ENCODE results near the gene CFAP61. TPM values are rescaled to one million over a fixed set of nuclear protein-coding genes. Genes with fewer than 3 reads are reported as not detected.

Gene CFAP61
- total and polyA plus RNA-seq, 9 of the 15 experiments (the other 6 are each of a cell fraction or from before 2014, with no cell fraction given) = 0.11 TPM; not detected in 8

DNA sequence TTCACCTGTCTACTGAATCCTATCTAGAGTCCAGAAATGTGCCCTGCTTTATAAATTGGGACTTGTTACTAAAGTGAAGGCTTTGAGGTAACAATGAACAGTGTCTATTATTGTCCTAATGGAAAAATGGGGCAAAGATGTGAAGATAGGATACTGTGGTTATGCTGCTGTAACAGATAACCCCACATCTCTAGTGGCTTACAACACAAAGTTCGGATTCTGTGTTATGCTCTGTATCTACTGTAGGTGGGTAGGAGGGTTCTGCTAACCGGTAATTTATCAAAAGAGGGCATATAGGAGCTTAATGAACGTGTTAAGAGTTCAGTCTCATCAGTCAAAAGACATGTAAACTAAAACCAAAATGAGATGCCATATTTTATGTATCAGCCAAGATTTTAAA is 28.9 kb upstream of the CFAP61 start (continued):
- TF ChIP-seq, protein P1, sequence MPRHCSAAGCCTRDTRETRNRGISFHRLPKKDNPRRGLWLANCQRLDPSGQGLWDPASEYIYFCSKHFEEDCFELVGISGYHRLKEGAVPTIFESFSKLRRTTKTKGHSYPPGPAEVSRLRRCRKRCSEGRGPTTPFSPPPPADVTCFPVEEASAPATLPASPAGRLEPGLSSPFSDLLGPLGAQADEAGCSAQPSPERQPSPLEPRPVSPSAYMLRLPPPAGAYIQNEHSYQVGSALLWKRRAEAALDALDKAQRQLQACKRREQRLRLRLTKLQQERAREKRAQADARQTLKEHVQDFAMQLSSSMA (CRISPR knock-in tag; IDR thresholded peaks at IDR 0.05) = no peak
- TF ChIP-seq CHD4 (IDR thresholded peaks at IDR 0.05; ENCODE audit: insufficient read depth, insufficient replicate concordance, low read depth, low read length, poor library complexity, severe bottlenecking) = no peak

DNA sequence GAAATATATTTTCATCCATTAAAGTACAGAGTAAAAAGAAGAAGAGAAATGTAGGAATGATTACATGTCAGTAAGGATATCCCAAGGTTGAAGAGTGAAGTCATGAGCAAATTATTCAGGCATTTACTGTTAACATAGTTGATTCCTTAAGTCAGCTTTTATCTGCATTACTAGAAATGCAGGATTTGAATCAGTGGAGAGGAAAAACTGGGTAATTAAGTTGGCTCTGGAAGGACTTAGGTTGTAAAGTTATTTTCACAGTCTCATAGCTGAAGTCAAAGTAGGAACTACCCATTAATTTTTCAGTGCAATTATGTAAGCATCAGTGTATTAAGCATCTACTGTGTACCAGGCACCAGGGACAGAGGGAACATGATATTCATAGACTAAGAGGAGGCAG is 27.4 kb upstream of the CFAP61 start:
- ChIA-PET CTCF (ENCODE audit: low intra/inter-chr PET ratio) (no interaction called here), POLR2A (no interaction called here)
- Histone ChIP-seq H3K4me2 (ENCODE audit: insufficient read depth, low read length) (no peak overlapping the region), H3K4me1 (replicated peaks in 1 of 2; ENCODE audit: control insufficient read depth in 2 of 2, insufficient read depth in 2 of 2, low read length in 2 of 2) (no peaks in the 10 kb centered on the region; a peak in 1 of 5 replicates), H3K27ac (ENCODE audit: extremely low read depth, low read depth, low read length) (no peak overlapping the region), H3K9me1 (ENCODE audit: control insufficient read depth, insufficient read depth, low read length) (no peaks in the 10 kb centered on the region), H3K79me2 (ENCODE audit: control insufficient read depth, insufficient read depth, low read length) (peaks cover 57% of the 10 kb centered on the region), H3K27me3 (ENCODE audit: control insufficient read depth in 2 of 2, insufficient read depth in 2 of 2, low read length in 2 of 2) (no peaks in the 10 kb centered on the region), H2AFZ (ENCODE audit: low read depth, low read length) (no peak overlapping the region), H4K20me1 (replicated peaks; ENCODE audit: control insufficient read depth, insufficient read depth, low read length) (no peaks in the 10 kb centered on the region), H3K36me3 (ENCODE audit: control insufficient read depth, insufficient read depth, low read length) (peaks cover 65% of the 10 kb centered on the region), H3K9me3 (replicated peaks; ENCODE audit: control insufficient read depth, insufficient read depth, low read depth, low read length) (no peaks in the 10 kb centered on the region), H3K4me3 (no peak overlapping the region), H3K9ac (ENCODE audit: insufficient read depth in 1 of 2, low read depth in 2 of 2, low read length in 2 of 2) (no peak overlapping the region)
- FAIRE-seq (no peak), DNase-seq (ENCODE audit: extremely low read depth in 1 of 4, low spot score in 3 of 4) (no peak), ATAC-seq (no peak)
- intact Hi-C loops (cut with micrococcal nuclease) = no loop called here
- in situ Hi-C loops (cut with MboI) = no loop called here
- no TSS peak for BruUV-seq (replicated peaks)
- TF ChIP-seq, protein P2, sequence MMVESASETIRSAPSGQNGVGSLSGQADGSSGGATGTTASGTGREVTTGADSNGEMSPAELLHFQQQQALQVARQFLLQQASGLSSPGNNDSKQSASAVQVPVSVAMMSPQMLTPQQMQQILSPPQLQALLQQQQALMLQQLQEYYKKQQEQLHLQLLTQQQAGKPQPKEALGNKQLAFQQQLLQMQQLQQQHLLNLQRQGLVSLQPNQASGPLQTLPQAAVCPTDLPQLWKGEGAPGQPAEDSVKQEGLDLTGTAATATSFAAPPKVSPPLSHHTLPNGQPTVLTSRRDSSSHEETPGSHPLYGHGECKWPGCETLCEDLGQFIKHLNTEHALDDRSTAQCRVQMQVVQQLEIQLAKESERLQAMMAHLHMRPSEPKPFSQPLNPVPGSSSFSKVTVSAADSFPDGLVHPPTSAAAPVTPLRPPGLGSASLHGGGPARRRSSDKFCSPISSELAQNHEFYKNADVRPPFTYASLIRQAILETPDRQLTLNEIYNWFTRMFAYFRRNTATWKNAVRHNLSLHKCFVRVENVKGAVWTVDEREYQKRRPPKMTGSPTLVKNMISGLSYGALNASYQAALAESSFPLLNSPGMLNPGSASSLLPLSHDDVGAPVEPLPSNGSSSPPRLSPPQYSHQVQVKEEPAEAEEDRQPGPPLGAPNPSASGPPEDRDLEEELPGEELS (CRISPR knock-in tag; IDR thresholded peaks at IDR 0.05; ENCODE audit: borderline replicate concordance) = no peak
- TF ChIP-seq ZC3H4 (CRISPR knock-in tag; IDR thresholded peaks at IDR 0.05; ENCODE audit: borderline replicate concordance) = no peak
- TF ChIP-seq, protein P3, sequence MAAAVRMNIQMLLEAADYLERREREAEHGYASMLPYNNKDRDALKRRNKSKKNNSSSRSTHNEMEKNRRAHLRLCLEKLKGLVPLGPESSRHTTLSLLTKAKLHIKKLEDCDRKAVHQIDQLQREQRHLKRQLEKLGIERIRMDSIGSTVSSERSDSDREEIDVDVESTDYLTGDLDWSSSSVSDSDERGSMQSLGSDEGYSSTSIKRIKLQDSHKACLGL (CRISPR knock-in tag; IDR thresholded peaks at IDR 0.05; ENCODE audit: borderline replicate concordance, poor library complexity, severe bottlenecking) = no peak
- TF ChIP-seq, protein P4, sequence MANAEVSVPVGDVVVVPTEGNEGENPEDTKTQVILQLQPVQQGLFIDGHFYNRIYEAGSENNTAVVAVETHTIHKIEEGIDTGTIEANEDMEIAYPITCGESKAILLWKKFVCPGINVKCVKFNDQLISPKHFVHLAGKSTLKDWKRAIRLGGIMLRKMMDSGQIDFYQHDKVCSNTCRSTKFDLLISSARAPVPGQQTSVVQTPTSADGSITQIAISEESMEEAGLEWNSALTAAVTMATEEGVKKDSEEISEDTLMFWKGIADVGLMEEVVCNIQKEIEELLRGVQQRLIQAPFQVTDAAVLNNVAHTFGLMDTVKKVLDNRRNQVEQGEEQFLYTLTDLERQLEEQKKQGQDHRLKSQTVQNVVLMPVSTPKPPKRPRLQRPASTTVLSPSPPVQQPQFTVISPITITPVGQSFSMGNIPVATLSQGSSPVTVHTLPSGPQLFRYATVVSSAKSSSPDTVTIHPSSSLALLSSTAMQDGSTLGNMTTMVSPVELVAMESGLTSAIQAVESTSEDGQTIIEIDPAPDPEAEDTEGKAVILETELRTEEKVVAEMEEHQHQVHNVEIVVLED (CRISPR knock-in tag; IDR thresholded peaks at IDR 0.05) = no peak
- TF ChIP-seq ATF7 (IDR thresholded peaks at IDR 0.05) = no peak
- TF ChIP-seq SNIP1 (IDR thresholded peaks at IDR 0.05; ENCODE audit: low read depth) = no peak
- TF ChIP-seq, protein P5, sequence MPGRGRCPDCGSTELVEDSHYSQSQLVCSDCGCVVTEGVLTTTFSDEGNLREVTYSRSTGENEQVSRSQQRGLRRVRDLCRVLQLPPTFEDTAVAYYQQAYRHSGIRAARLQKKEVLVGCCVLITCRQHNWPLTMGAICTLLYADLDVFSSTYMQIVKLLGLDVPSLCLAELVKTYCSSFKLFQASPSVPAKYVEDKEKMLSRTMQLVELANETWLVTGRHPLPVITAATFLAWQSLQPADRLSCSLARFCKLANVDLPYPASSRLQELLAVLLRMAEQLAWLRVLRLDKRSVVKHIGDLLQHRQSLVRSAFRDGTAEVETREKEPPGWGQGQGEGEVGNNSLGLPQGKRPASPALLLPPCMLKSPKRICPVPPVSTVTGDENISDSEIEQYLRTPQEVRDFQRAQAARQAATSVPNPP (IDR thresholded peaks at IDR 0.05; ENCODE audit: borderline replicate concordance, insufficient read depth, insufficient read length) = no peak
- no peak for TF ChIP-seq NCOA1 (IDR thresholded peaks at IDR 0.05; ENCODE audit: low read depth)
- TF ChIP-seq, protein P6, sequence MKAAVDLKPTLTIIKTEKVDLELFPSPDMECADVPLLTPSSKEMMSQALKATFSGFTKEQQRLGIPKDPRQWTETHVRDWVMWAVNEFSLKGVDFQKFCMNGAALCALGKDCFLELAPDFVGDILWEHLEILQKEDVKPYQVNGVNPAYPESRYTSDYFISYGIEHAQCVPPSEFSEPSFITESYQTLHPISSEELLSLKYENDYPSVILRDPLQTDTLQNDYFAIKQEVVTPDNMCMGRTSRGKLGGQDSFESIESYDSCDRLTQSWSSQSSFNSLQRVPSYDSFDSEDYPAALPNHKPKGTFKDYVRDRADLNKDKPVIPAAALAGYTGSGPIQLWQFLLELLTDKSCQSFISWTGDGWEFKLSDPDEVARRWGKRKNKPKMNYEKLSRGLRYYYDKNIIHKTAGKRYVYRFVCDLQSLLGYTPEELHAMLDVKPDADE (conservative IDR thresholded peaks at IDR 0.05; ENCODE audit: control insufficient read depth, low read depth, low read length) = no peak
- no peak for TF ChIP-seq ZFP30 (CRISPR knock-in tag; IDR thresholded peaks at IDR 0.05; ENCODE audit: borderline replicate concordance)
- TF ChIP-seq NONO (IDR thresholded peaks at IDR 0.05; ENCODE audit: low read depth in 2 of 2, low read length in 1 of 2) = no peak
